Lower leg skin (tissue), 4 donors: ENCODE results near the gene SIK3. TPM values are rescaled to one million over a fixed set of nuclear protein-coding genes. Genes with fewer than 3 reads are reported as not detected.
"Not testable (repeated sequence)": the region's sequence is repeated elsewhere in the genome, so short reads cannot be mapped to it uniquely, and the experiment has no call there.

Source experiments
- DNase-seq, 2 donors: peaks; one replicate each; pipeline ENCODE4 v3.0.0-alpha.2; 2019; ENCODE audit warnings: low spot score in 2 of 2
- H3K4me3 ChIP-seq: fragments of 200-600 bp; sonication (generic); 2 replicates; pipeline ENCODE4 v1.5.1; 2017; ENCODE audit warnings: mild to moderate bottlenecking, low read depth; ENCODE audit not compliant: poor library complexity, severe bottlenecking
- CTCF ChIP-seq, 3 donors: fragments of 450-650 bp; IDR thresholded peaks; one replicate each; pipeline ENCODE4 v1.5.1; 2016; ENCODE audit warnings: antibody characterized with exemption in 3 of 3, mild to moderate bottlenecking in 3 of 3, moderate library complexity in 2 of 3
- POLR2A ChIP-seq, 2 donors: fragments of 450-650 bp; IDR thresholded peaks; one replicate each; pipeline ENCODE4 v1.6.1; 2016 to 2017; ENCODE audit warnings: antibody characterized with exemption in 2 of 2, mild to moderate bottlenecking in 1 of 2, moderate library complexity in 1 of 2
- WGBS, 2 donors: methylation state at CpG; one replicate each; pipeline ENCODE4 v1.1.5; 2018; 5-methylcytosine and 5-hydroxymethylcytosine counted together
- intact Hi-C: fragments of 100-400 bp; cut with DNase I; formaldehyde crosslinking; loops from one replicate; pipeline ENCODE4 v1.15.0; 2023; ENCODE audit warnings: low total_unique reads
- total RNA-seq, 4 donors: library from RNA; depleted of rRNA; stranded (reverse); fragments of >200 nt; gene quantifications; one replicate each; pipeline ENCODE4 v1.1.0, GENCODE V29; 2016

Gene SIK3
- total RNA-seq, 4 donors from 2014 or later = 26.7 to 37.5 (median 30.1) TPM

GRCh38 chr11:117052196-117053149 lies 45.8 kb downstream of the SIK3 start:
- intact Hi-C loops = no loop called here
- no peak for DNase-seq
- H3K4me3 ChIP-seq = no peak overlapping the region
- WGBS, 2 donors = 89 to 90% methylated on average over 8 of the region's 8 CpGs
- no peak for TF ChIP-seq POLR2A (IDR thresholded peaks at IDR 0.05)
- TF ChIP-seq CTCF (IDR thresholded peaks at IDR 0.05) = no peak

- H3K4me3 ChIP-seq, DNase-seq, intact Hi-C loops: not testable (repeated sequence)
- WGBS, 2 donors = 96 to 97% methylated on average over 9 of the region's 9 CpGs
Observed at GRCh38 chr11:117050121-117050520, 48.1 kb downstream of the SIK3 start.

- intact Hi-C loops, H3K4me3 ChIP-seq, DNase-seq: not testable (repeated sequence)
- WGBS, 2 donors = 94 to 96% methylated on average over 5 of the region's 5 CpGs
Observed at GRCh38 chr11:117046627-117047026, 51.6 kb downstream of the SIK3 start.

GRCh38 chr11:117045956-117046355 lies 52.3 kb downstream of the SIK3 start:
- no peak for DNase-seq
- 71 to 82% methylated on average over 1 of the region's 1 CpG for WGBS, 2 donors
- TF ChIP-seq POLR2A (IDR thresholded peaks at IDR 0.05) = no peak
- no peak for TF ChIP-seq CTCF (IDR thresholded peaks at IDR 0.05)

GRCh38 chr11:117045196-117045595 lies 53.0 kb downstream of the SIK3 start:
- TF ChIP-seq CTCF (IDR thresholded peaks at IDR 0.05) = no peak
- TF ChIP-seq POLR2A (IDR thresholded peaks at IDR 0.05) = no peak
- H3K4me3 ChIP-seq = no peak overlapping the region
- 26 to 34% methylated on average over 5 of the region's 5 CpGs for WGBS, 2 donors
- intact Hi-C loops = no loop called here
- DNase-seq = no peak

More at GRCh38 chr11:117045956-117046355, 52.3 kb downstream of the SIK3 start:
- H3K4me3 ChIP-seq = no peak overlapping the region
- intact Hi-C loops = no loop called here

- no peak overlapping the region for H3K4me3 ChIP-seq
- no peak for DNase-seq
- intact Hi-C loops = no loop called here
- no peak for TF ChIP-seq POLR2A (IDR thresholded peaks at IDR 0.05)
- TF ChIP-seq CTCF (IDR thresholded peaks at IDR 0.05) = no peak
- WGBS, 2 donors = 65% methylated on average over 7 of the region's 7 CpGs
Observed at GRCh38 chr11:117044287-117045035, 53.8 kb downstream of the SIK3 start.
